Measurements from ENCODE around the gene PRDM16. TPM values are rescaled to one million over a fixed set of nuclear protein-coding genes. Genes with fewer than 3 reads are reported as not detected.

PRDM16 gene
- total RNA-seq, 1 experiment from 2014 or later = 0.17 TPM

DNA sequence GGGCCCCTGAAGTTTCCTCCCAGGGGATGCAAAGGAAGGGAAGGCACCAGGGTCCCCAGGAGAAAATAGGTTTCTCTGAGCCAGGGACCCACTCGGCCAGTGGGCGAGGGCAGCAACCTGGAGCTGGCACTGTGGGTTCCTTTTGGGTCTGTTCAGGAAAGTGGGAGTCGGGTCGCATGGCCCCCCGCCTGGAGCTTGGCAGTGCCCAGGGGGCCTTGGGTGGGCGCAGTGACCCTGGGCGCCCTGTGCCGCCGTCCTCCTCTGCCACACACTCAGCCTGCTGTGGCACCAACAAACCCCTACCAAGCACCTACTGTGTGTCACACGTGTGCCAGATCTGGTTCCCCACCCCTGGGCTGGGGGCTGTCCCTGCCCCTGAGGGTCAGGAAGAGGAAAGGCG, 296.0 kb downstream of the PRDM16 start:
- Histone ChIP-seq H4K91ac (ENCODE audit: insufficient read length, low read depth, low read length) (no peak overlapping the region), H2AK5ac (ENCODE audit: insufficient read length, low read length) (no peak overlapping the region), H3K9me3 (ENCODE audit: control insufficient read depth, low read depth, low read length) (no peaks in the 10 kb centered on the region), H2BK120ac (ENCODE audit: low read depth, low read length, poor library complexity, severe bottlenecking) (no peak overlapping the region), H3K79me1 (ENCODE audit: insufficient read depth, low read depth, low read length, poor library complexity, severe bottlenecking) (no peaks in the 10 kb centered on the region), H3K14ac (ENCODE audit: insufficient read depth, low read length) (peak overlapping the region; percentile 19; the same call in 1 of the 2 replicates), H2BK20ac (ENCODE audit: low read depth, low read length, poor library complexity, severe bottlenecking) (no peak overlapping the region), H3K23ac (ENCODE audit: insufficient read length, low read depth, low read length) (no peak overlapping the region), H3K18ac (ENCODE audit: insufficient read length, low read depth, low read length) (no peak overlapping the region), H3K4me2 (ENCODE audit: insufficient read depth, insufficient read length, low read length) (no peak overlapping the region), H2BK5ac (ENCODE audit: insufficient read length, low read length) (no peak overlapping the region), H3K27ac (ENCODE audit: insufficient read length, low read depth, low read length) (no peak overlapping the region), H2BK12ac (ENCODE audit: insufficient read length, low read depth, low read length) (no peak overlapping the region), H2AFZ (ENCODE audit: low read length) (no peak overlapping the region), H2BK15ac (ENCODE audit: low read depth, low read length) (no peak overlapping the region), H3K23me2 (ENCODE audit: insufficient read length, low read depth, low read length, poor library complexity, severe bottlenecking) (no peaks in the 10 kb centered on the region), H3K9ac (ENCODE audit: extremely low read depth, insufficient read length, low read length) (no peak overlapping the region), H4K5ac (ENCODE audit: insufficient read length, low read depth, low read length) (no peak overlapping the region), H3K27me3 (ENCODE audit: insufficient read depth, low read length) (no peaks in the 10 kb centered on the region), H3K4ac (ENCODE audit: low read depth, low read length) (no peak overlapping the region), H4K8ac (replicated peaks; ENCODE audit: insufficient read length, low read depth, low read length) (no peak overlapping the region), H3T11ph (ENCODE audit: low read length) (no peak overlapping the region), H3K79me2 (ENCODE audit: insufficient read depth, low read length) (no peaks in the 10 kb centered on the region), H3K4me1 (ENCODE audit: insufficient read depth, low read length) (peaks cover 4% of the 10 kb centered on the region; the same call in 1 of the 2 replicates), H4K20me1 (ENCODE audit: control insufficient read depth, insufficient read depth, insufficient read length) (peaks cover 3% of the 10 kb centered on the region), H3K56ac (ENCODE audit: insufficient read length, low read depth, low read length) (no peak overlapping the region)
- Mint-ChIP-seq H3K4me3 (no peak overlapping the region), H3K27me3 (ENCODE audit: low read depth) (peaks cover 21% of the 10 kb centered on the region), H3K27ac (peak overlapping the region in 1 of 3 experiments; percentile 62; a peak in 1 of 7 replicates), H3K4me1 (peaks cover 19 to 25% of the 10 kb centered on the region in 2 experiments), H3K36me3 (ENCODE audit: insufficient read depth in 1 of 3, low read depth in 3 of 3) (no peaks in the 10 kb centered on the region), H3K9me3 (no peaks in the 10 kb centered on the region)
- no CpG with 5 or more reads among the region's 11 CpGs for WGBS (ENCODE audit: extremely low coverage, insufficient read length, low lambda C conversion rate)
- TF ChIP-seq, protein P1, sequence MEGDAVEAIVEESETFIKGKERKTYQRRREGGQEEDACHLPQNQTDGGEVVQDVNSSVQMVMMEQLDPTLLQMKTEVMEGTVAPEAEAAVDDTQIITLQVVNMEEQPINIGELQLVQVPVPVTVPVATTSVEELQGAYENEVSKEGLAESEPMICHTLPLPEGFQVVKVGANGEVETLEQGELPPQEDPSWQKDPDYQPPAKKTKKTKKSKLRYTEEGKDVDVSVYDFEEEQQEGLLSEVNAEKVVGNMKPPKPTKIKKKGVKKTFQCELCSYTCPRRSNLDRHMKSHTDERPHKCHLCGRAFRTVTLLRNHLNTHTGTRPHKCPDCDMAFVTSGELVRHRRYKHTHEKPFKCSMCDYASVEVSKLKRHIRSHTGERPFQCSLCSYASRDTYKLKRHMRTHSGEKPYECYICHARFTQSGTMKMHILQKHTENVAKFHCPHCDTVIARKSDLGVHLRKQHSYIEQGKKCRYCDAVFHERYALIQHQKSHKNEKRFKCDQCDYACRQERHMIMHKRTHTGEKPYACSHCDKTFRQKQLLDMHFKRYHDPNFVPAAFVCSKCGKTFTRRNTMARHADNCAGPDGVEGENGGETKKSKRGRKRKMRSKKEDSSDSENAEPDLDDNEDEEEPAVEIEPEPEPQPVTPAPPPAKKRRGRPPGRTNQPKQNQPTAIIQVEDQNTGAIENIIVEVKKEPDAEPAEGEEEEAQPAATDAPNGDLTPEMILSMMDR (conservative IDR thresholded peaks at IDR 0.05) = no peak
- no peak for DNase-seq

Measured in H9 (cell line).